Cerebellar cortex (tissue), 1 donor: ENCODE measurements around the gene LORICRIN.
A peak's percentile ranks its signal among the peaks of the same experiment; 100 is the strongest.

Source experiments
- DNase-seq: peaks from one replicate; pipeline ENCODE4 v3.0.0-alpha.2; 2015; ENCODE audit warnings: low spot score

LORICRIN gene

GRCh38 chr1:153250166-153250565, 9.3 kb upstream of the LORICRIN start:
- DNase-seq: no peak

- no peak for DNase-seq
Measured at GRCh38 chr1:153251087-153251486, 8.4 kb upstream of the LORICRIN start.

- no peak for DNase-seq
Measured at GRCh38 chr1:153251562-153251961, 7.9 kb upstream of the LORICRIN start.

GRCh38 chr1:153251988-153252387, 7.5 kb upstream of the LORICRIN start:
- no peak for DNase-seq

GRCh38 chr1:153253076-153253475, 6.4 kb upstream of the LORICRIN start:
- no peak for DNase-seq

GRCh38 chr1:153253693-153254092, 5.8 kb upstream of the LORICRIN start:
- DNase-seq: no peak

- no peak for DNase-seq
Measured at GRCh38 chr1:153260585-153261280, 1.2 kb downstream of the LORICRIN start.

GRCh38 chr1:153261281-153262069, 2.0 kb downstream of the LORICRIN start:
- no peak for DNase-seq

- DNase-seq: no peak
Measured at GRCh38 chr1:153262070-153262366, 2.5 kb downstream of the LORICRIN start.

- DNase-seq: no peak
Measured at GRCh38 chr1:153262462-153263157, 3.1 kb downstream of the LORICRIN start.

- DNase-seq: no peak
Measured at GRCh38 chr1:153265457-153265856, 6.0 kb downstream of the LORICRIN start.

GRCh38 chr1:153271711-153272110, 12.2 kb downstream of the LORICRIN start:
- no peak for DNase-seq

- DNase-seq: no peak
Measured at GRCh38 chr1:153272186-153272585, 12.7 kb downstream of the LORICRIN start.

GRCh38 chr1:153277852-153278251, 18.4 kb downstream of the LORICRIN start:
- peak; percentile 5 for DNase-seq

- DNase-seq: peak; percentile 2
Measured at GRCh38 chr1:153288634-153289275, 29.3 kb downstream of the LORICRIN start.

GRCh38 chr1:153291514-153291913, 32.0 kb downstream of the LORICRIN start:
- no peak for DNase-seq

- no peak for DNase-seq
Measured at GRCh38 chr1:153292185-153292584, 32.7 kb downstream of the LORICRIN start.

- DNase-seq: no peak
Measured at GRCh38 chr1:153292740-153293479, 33.4 kb downstream of the LORICRIN start.

GRCh38 chr1:153293480-153293775, 33.9 kb downstream of the LORICRIN start:
- DNase-seq: no peak

- DNase-seq: no peak
Measured at GRCh38 chr1:153293851-153294250, 34.4 kb downstream of the LORICRIN start.

- no peak for DNase-seq
Measured at GRCh38 chr1:153302308-153302707, 42.8 kb downstream of the LORICRIN start.

GRCh38 chr1:153305682-153306081, 46.2 kb downstream of the LORICRIN start:
- DNase-seq: no peak
